Vagina (tissue), 2 donors: Measurements from ENCODE around the gene SLC6A16.

Experiments
- POLR2A ChIP-seq, 2 donors: fragments of 450-650 bp; IDR thresholded peaks; one replicate each; pipeline ENCODE4 v1.6.1; 2017; ENCODE audit warnings: antibody characterized with exemption in 2 of 2, mild to moderate bottlenecking in 2 of 2, moderate library complexity in 2 of 2
- TF ChIP-seq, protein P1 (sequence below), 3 experiments: fragments of 450-650 bp in 2 of 3; fragments of 200-600 bp in 1 of 3; sonication (generic) in 1 of 3; IDR thresholded peaks; one replicate each; pipeline ENCODE4 v1.5.1; 2017 to 2019; ENCODE audit warnings: antibody characterized with exemption in 3 of 3, mild to moderate bottlenecking in 2 of 3, moderate library complexity in 2 of 3

DNA sequence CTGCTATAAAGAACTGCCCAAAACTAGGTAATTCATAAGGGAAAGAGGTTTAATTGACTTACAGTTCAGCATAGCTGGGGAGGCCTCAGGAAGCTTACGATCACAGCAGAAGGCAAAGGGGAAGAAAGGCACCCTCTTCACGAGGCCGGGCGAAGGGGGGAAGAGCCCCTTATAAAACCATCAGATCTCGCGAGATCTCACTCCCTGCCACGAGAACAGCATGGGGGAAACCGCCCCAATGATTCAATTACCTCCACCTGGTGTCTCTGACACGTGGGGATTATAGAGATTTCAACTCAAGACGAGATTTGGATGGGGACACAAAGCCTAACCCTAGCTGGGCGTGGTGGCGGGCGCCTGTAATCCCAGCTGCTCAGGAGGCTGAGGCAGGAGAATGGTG, 42.8 kb downstream of the SLC6A16 start:
- TF ChIP-seq POLR2A (IDR thresholded peaks at IDR 0.05), result no peak
- TF ChIP-seq, protein P1, sequence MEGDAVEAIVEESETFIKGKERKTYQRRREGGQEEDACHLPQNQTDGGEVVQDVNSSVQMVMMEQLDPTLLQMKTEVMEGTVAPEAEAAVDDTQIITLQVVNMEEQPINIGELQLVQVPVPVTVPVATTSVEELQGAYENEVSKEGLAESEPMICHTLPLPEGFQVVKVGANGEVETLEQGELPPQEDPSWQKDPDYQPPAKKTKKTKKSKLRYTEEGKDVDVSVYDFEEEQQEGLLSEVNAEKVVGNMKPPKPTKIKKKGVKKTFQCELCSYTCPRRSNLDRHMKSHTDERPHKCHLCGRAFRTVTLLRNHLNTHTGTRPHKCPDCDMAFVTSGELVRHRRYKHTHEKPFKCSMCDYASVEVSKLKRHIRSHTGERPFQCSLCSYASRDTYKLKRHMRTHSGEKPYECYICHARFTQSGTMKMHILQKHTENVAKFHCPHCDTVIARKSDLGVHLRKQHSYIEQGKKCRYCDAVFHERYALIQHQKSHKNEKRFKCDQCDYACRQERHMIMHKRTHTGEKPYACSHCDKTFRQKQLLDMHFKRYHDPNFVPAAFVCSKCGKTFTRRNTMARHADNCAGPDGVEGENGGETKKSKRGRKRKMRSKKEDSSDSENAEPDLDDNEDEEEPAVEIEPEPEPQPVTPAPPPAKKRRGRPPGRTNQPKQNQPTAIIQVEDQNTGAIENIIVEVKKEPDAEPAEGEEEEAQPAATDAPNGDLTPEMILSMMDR (IDR thresholded peaks at IDR 0.05), result no peak
